SH-SY5Y (cell line): ENCODE measurements around the gene WNT3A.

ENCODE experiments used
- GATA2 ChIP-seq: IDR thresholded peaks from 2 replicates; pipeline ENCODE4 v1.6.1; 2011; ENCODE audit warnings: mild to moderate bottlenecking, low read depth, low read length
- GATA3 ChIP-seq: IDR thresholded peaks from 2 replicates; pipeline ENCODE4 v1.6.1; 2011; ENCODE audit warnings: low read depth, mild to moderate bottlenecking, low read length, moderate library complexity

- TF ChIP-seq GATA2 (no peak), GATA3 (no peak)
Measured at GRCh38 chr1:228079601-228080263, 72.9 kb downstream of the WNT3A start.
